Gastrocnemius medialis (tissue), 4 donors: ENCODE measurements around the gene ARL5A. TPM values are rescaled to one million over a fixed set of nuclear protein-coding genes. Genes with fewer than 3 reads are reported as not detected.

ENCODE experiments used
- ATAC-seq, 2 donors: fragments of 150-250 bp; one replicate each; pipeline ENCODE4 v1.9.1; 2016
- DNase-seq, 2 donors: peaks; one replicate each; pipeline ENCODE4 v3.0.0-alpha.2; 2019
- H3K27ac ChIP-seq, 4 donors: fragments of 200-600 bp; sonication (generic); 1 replicate in 1 of 4; 2 replicates in 3 of 4; pipeline ENCODE4 v1.5.1; 2016 to 2018; ENCODE audit warnings: mild to moderate bottlenecking in 2 of 4, moderate library complexity in 1 of 4
- H3K27me3 ChIP-seq, 3 donors: fragments of 200-600 bp; sonication (generic) in 2 of 3; 1 replicate in 1 of 3; 2 replicates in 2 of 3; pipeline versions ENCODE4 v1.5.1 to v1.6.0; 2016 to 2019; ENCODE audit warnings: mild to moderate bottlenecking in 1 of 3, moderate library complexity in 1 of 3
- H3K36me3 ChIP-seq, 2 donors: fragments of 200-600 bp; sonication (generic) in 1 of 2; one replicate each; pipeline ENCODE4 v1.5.1; 2017 to 2018
- H3K4me1 ChIP-seq, 2 donors: fragments of 200-600 bp; sonication (generic) in 1 of 2; one replicate each; pipeline ENCODE4 v1.5.1; 2016 to 2017; ENCODE audit warnings: mild to moderate bottlenecking in 2 of 2
- H3K4me3 ChIP-seq, 4 donors: fragments of 200-600 bp; sonication (generic) in 3 of 4; 1 replicate in 1 of 4; 2 replicates in 3 of 4; pipeline ENCODE4 v1.5.1; 2016 to 2019; ENCODE audit warnings: mild to moderate bottlenecking in 2 of 4
- H3K9me3 ChIP-seq, 3 donors: fragments of 200-600 bp; sonication (generic) in 2 of 3; 1 replicate in 1 of 3; 2 replicates in 2 of 3; pipeline ENCODE4 v1.5.1; 2016 to 2019
- CTCF ChIP-seq, 5 experiments: fragments of 450-650 bp in 3 of 5; fragments of 200-600 bp in 2 of 5; sonication (generic) in 2 of 5; IDR thresholded peaks in 4 of 5; conservative IDR thresholded peaks in 1 of 5; 1 replicate in 4 of 5; 2 replicates in 1 of 5; pipeline ENCODE4 v1.5.1; 2016 to 2019; ENCODE audit warnings: antibody characterized with exemption in 5 of 5, mild to moderate bottlenecking in 3 of 5, moderate library complexity in 3 of 5
- POLR2A ChIP-seq, 2 donors: fragments of 450-650 bp; IDR thresholded peaks; one replicate each; pipeline ENCODE4 v1.6.1; 2017; ENCODE audit warnings: antibody characterized with exemption in 2 of 2, mild to moderate bottlenecking in 2 of 2, moderate library complexity in 2 of 2
- in situ Hi-C, 4 donors: fragments of 200-750 bp; cut with MboI; loops; one replicate each; pipeline versions ENCODE4 v1.15.0 to v1.8.0; 2017; ENCODE audit warnings: low sequenced_read_pairs in 4 of 4
- intact Hi-C: fragments of 100-400 bp; cut with DNase I; formaldehyde crosslinking; loops from one replicate; pipeline ENCODE4 v1.15.1; 2023; ENCODE audit warnings: low total_unique reads
- total RNA-seq, 4 donors: library from RNA; depleted of rRNA; stranded (reverse); fragments of >200 nt; gene quantifications; one replicate each; pipeline versions ENCODE4 v1.1.0 to v1.2.3, GENCODE V29; 2016

Gene ARL5A
- total RNA-seq, 4 donors from 2014 or later = 45.0 to 81.7 (median 60.6) TPM

GRCh38 chr2:151770995-151771394, 57.2 kb downstream of the ARL5A start:
- H3K27me3 ChIP-seq = no peaks in the 10 kb centered on the region
- H3K27ac ChIP-seq = peak overlapping the region; percentile 88 to 92 (median 89)
- ATAC-seq (peak; percentile 15 to 19), DNase-seq (no peak)
- no peaks in the 10 kb centered on the region for H3K9me3 ChIP-seq
- TF ChIP-seq CTCF (IDR thresholded peaks at IDR 0.05 in 4 of 5, conservative IDR thresholded peaks at IDR 0.05 in 1 of 5) (no peak), POLR2A (IDR thresholded peaks at IDR 0.05) (no peak)
- in situ Hi-C loops = no loop called here
- no peak overlapping the region for H3K4me3 ChIP-seq
- intact Hi-C loops = no loop called here
- H3K36me3 ChIP-seq = no peaks in the 10 kb centered on the region
- peaks cover 64 to 69% of the 10 kb centered on the region in 2 donors for H3K4me1 ChIP-seq

DNA sequence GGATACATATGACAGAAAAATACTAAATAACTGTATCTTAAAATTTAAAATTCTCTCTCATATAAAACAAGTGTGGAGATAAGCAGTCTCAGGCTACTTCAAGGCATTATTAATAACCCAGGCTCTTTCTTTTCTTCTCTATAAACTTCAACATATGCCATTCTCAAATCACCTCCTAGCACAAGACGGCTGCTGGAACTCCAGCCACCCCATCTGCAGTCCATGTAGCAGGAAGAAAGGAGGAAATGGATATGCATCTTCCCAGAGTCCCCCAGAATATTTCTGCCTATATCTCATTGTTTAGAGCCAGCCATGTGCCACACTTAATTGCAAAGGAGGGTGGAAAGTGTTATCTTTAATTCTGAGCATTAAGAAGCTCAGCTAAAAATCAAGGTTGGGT, 58.6 kb downstream of the ARL5A start:
- no peak for TF ChIP-seq POLR2A (IDR thresholded peaks at IDR 0.05)
- TF ChIP-seq CTCF (IDR thresholded peaks at IDR 0.05 in 4 of 5, conservative IDR thresholded peaks at IDR 0.05 in 1 of 5) = no peak
- DNase-seq = no peak
- H3K36me3 ChIP-seq = no peaks in the 10 kb centered on the region
- intact Hi-C loops = loop anchor here (10.0 kb wide), 1 partner anchor 155 kb away; no protein-coding TSS in a partner anchor
- no peak overlapping the region for H3K4me3 ChIP-seq
- H3K9me3 ChIP-seq = no peaks in the 10 kb centered on the region
- peak overlapping the region; percentile 88 to 92 (median 89) for H3K27ac ChIP-seq
- no peak for ATAC-seq
- in situ Hi-C loops = no loop called here
- H3K27me3 ChIP-seq = no peaks in the 10 kb centered on the region
- peaks cover 60 to 65% of the 10 kb centered on the region in 2 donors for H3K4me1 ChIP-seq

GRCh38 chr2:151767536-151767935, 60.7 kb downstream of the ARL5A start:
- intact Hi-C loops (loop anchor here (10.0 kb wide), 1 partner anchor 157 kb away; no protein-coding TSS in a partner anchor), in situ Hi-C loops (no loop called here)
- no peak for DNase-seq
- Histone ChIP-seq H3K4me1 (peaks cover 42 to 63% of the 10 kb centered on the region in 2 donors), H3K9me3 (no peaks in the 10 kb centered on the region), H3K27me3 (no peaks in the 10 kb centered on the region), H3K27ac (peak overlapping the region; percentile 67 to 88 (median 82)), H3K4me3 (no peak overlapping the region), H3K36me3 (no peaks in the 10 kb centered on the region)
- no peak for TF ChIP-seq CTCF (IDR thresholded peaks at IDR 0.05 in 4 of 5, conservative IDR thresholded peaks at IDR 0.05 in 1 of 5)
- TF ChIP-seq POLR2A (IDR thresholded peaks at IDR 0.05) = no peak
- ATAC-seq = peak; percentile 15 to 25

- Histone ChIP-seq H3K27me3 (no peaks in the 10 kb centered on the region), H3K9me3 (no peaks in the 10 kb centered on the region), H3K27ac (peak overlapping the region; percentile 67 to 88 (median 82)), H3K4me1 (peaks cover 33 to 55% of the 10 kb centered on the region in 2 donors), H3K4me3 (no peak overlapping the region), H3K36me3 (no peaks in the 10 kb centered on the region)
- DNase-seq (no peak), ATAC-seq (no peak)
- in situ Hi-C loops = no loop called here
- no peak for TF ChIP-seq CTCF (IDR thresholded peaks at IDR 0.05 in 4 of 5, conservative IDR thresholded peaks at IDR 0.05 in 1 of 5)
- TF ChIP-seq POLR2A (IDR thresholded peaks at IDR 0.05) = no peak
- intact Hi-C loops = loop anchor here (10.0 kb wide), 1 partner anchor 158 kb away; no protein-coding TSS in a partner anchor
Observed at GRCh38 chr2:151766437-151767153, 61.6 kb downstream of the ARL5A start.
